B cell (primary cell): ENCODE results near the gene NDST3.

Experiments used
- EZH2 ChIP-seq: IDR thresholded peaks from 2 replicates; pipeline ENCODE4 v1.6.1; 2012; ENCODE audit warnings: borderline replicate concordance, low read depth, mild to moderate bottlenecking, moderate library complexity, low read length; ENCODE audit not compliant: insufficient read depth, poor library complexity, severe bottlenecking
- TF ChIP-seq, protein P1 (sequence below): fragments of 200-600 bp; IDR thresholded peaks from one replicate; pipeline ENCODE4 v1.8.0; 2022; ENCODE audit warnings: antibody characterized with exemption, mild to moderate bottlenecking

DNA sequence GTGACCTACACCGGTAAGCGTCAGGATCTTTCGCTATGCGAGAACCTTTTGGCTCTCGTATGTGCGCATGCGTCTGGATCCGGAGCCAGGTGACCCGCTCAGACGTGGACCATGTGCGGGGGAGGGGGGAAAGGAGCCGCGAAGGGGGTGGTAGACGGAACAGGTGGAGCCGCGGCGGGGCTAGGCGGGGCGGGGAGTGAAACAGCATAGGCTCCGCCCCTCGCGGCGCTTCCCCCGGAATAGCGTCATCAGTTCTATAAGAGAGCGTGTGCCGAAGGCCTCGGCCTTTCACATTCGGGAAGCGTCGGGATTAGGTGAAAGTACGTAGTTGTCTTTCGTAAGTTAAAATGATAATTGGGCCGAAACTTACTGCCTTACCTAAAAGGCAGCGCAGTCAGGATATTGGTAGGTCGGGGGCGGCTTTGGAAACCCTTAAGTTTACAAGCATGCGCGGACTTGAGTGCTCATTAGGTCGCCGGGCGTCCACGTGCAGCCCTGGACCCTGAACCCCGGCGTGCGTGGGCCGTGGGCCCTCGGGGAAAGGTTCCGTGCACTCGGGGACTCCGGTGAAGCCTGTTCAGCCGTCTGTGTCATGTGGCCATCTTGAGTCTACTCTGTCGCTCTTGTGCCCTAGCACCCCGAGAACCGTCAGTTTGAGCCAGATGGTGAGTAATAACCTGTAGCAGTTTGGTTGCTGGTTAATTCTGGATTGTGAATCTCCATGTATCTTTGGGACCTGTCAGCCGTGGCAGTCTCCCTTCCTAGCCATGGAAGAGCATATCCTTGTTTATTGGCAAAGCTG lies 244.4 kb downstream of the NDST3 start:
- TF ChIP-seq, protein P1, sequence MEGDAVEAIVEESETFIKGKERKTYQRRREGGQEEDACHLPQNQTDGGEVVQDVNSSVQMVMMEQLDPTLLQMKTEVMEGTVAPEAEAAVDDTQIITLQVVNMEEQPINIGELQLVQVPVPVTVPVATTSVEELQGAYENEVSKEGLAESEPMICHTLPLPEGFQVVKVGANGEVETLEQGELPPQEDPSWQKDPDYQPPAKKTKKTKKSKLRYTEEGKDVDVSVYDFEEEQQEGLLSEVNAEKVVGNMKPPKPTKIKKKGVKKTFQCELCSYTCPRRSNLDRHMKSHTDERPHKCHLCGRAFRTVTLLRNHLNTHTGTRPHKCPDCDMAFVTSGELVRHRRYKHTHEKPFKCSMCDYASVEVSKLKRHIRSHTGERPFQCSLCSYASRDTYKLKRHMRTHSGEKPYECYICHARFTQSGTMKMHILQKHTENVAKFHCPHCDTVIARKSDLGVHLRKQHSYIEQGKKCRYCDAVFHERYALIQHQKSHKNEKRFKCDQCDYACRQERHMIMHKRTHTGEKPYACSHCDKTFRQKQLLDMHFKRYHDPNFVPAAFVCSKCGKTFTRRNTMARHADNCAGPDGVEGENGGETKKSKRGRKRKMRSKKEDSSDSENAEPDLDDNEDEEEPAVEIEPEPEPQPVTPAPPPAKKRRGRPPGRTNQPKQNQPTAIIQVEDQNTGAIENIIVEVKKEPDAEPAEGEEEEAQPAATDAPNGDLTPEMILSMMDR, result no peak
- TF ChIP-seq EZH2, result no peak
